Activated CD4-positive, alpha-beta T cell treated with anti-CD3 and anti-CD28 coated beads, Interleukin-2, amount 50 U/mL, for 24 hours (primary cell): ENCODE results near the gene TEX101.
"Not testable (repeated sequence)": the region's sequence is repeated elsewhere in the genome, so short reads cannot be mapped to it uniquely, and the experiment has no call there.

ENCODE experiments used
- DNase-seq, 2 donors: peaks; one replicate each; pipeline ENCODE4 v3.0.0-alpha.2; 2020; ENCODE audit warnings: low read depth in 1 of 2, low spot score in 1 of 2

Gene TEX101

GRCh38 chr19:43414554-43414953, at the start of gene TEX101:
TEX101 (plus strand) TSS chr19:43414890; CDS start chr19:43415920, 1,030 bp downstream.
- no peak for DNase-seq

- DNase-seq, result not testable (repeated sequence)
Measured at GRCh38 chr19:43365677-43366076, 49.0 kb upstream of the TEX101 start.

- DNase-seq, result no peak
Measured at GRCh38 chr19:43367822-43368221, 46.9 kb upstream of the TEX101 start.

GRCh38 chr19:43368897-43369296, 45.8 kb upstream of the TEX101 start:
- not testable (repeated sequence) for DNase-seq

- DNase-seq, result no peak
Measured at GRCh38 chr19:43371909-43372308, 42.8 kb upstream of the TEX101 start.

GRCh38 chr19:43372462-43372861, 42.2 kb upstream of the TEX101 start:
- DNase-seq, result no peak

- DNase-seq, result not testable (repeated sequence)
Measured at GRCh38 chr19:43377624-43378023, 37.1 kb upstream of the TEX101 start.

- DNase-seq, result no peak
Measured at GRCh38 chr19:43380008-43380407, 34.7 kb upstream of the TEX101 start.

- no peak for DNase-seq
Measured at GRCh38 chr19:43380771-43381386, 33.8 kb upstream of the TEX101 start.

GRCh38 chr19:43382586-43383216, 32.0 kb upstream of the TEX101 start:
- DNase-seq, result not testable (repeated sequence)

- not testable (repeated sequence) for DNase-seq
Measured at GRCh38 chr19:43383254-43383653, 31.4 kb upstream of the TEX101 start.

GRCh38 chr19:43383759-43384158, 30.9 kb upstream of the TEX101 start:
- DNase-seq, result not testable (repeated sequence)

GRCh38 chr19:43390903-43391551, 23.7 kb upstream of the TEX101 start:
- not testable (repeated sequence) for DNase-seq

GRCh38 chr19:43391552-43391935, 23.1 kb upstream of the TEX101 start:
- not testable (repeated sequence) for DNase-seq

GRCh38 chr19:43393501-43393900, 21.2 kb upstream of the TEX101 start:
- DNase-seq, result not testable (repeated sequence)

GRCh38 chr19:43395561-43395960, 19.1 kb upstream of the TEX101 start:
- DNase-seq, result no peak

- DNase-seq, result no peak
Measured at GRCh38 chr19:43406297-43406696, 8.4 kb upstream of the TEX101 start.

GRCh38 chr19:43407416-43408005, 7.2 kb upstream of the TEX101 start:
- DNase-seq, result no peak

GRCh38 chr19:43408043-43408442, 6.6 kb upstream of the TEX101 start:
- DNase-seq, result no peak

GRCh38 chr19:43409415-43409814, 5.3 kb upstream of the TEX101 start:
- DNase-seq, result no peak

- DNase-seq, result no peak
Measured at GRCh38 chr19:43412441-43412840, 2.2 kb upstream of the TEX101 start.
